GM21423 (cell line): ENCODE results near the gene RAI14.
"Not testable (repeated sequence)": the region's sequence is repeated elsewhere in the genome, so short reads cannot be mapped to it uniquely, and the experiment has no call there.

Experiments
- ATAC-seq: cut with Tn5 transposase; IDR thresholded peaks from one replicate; pipeline ENCODE4 v1.9.1; 2021; ENCODE audit warnings: mild to moderate bottlenecking, moderate library complexity; ENCODE audit not compliant: unreplicated experiment

Gene RAI14

DNA sequence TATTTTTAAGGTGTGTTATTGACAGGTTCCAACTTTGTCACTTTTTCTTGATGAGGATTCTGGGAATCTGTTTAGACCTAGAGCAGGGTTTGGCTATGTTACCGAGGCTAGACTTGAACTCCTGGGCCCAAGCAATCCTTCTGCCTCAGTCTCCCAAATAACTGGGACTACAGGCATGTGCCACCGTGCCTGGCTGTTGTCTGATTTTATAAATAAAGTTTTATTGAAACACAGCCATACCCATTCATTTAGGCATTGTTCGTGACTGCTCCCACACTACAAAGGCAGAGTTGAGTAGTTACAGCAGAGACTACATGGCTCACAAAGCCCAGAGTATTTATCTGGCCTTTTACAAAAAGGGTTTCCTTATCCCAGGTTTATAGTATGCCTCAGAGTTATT lies 102.4 kb downstream of the RAI14 start:
- no peak for ATAC-seq

DNA sequence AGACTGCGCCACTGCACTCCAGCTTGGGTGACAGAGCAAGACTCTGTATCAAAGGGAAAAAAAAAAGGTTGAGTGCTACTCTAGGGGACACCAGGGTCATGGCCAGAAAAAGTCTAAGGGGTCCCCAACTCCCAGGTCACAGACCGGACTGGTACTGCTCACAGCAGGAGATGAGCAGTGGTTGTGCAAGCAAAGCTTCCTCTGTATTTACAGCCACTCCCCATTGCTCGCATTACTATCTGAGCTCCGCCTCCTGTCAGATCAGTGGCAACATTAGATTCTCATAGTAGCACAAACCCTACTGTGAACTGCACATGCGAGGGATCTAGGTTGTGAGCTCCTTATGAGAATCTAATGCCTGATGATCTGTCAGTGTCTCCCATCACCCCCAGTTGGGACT lies 103.1 kb downstream of the RAI14 start:
- ATAC-seq, result not testable (repeated sequence)

DNA sequence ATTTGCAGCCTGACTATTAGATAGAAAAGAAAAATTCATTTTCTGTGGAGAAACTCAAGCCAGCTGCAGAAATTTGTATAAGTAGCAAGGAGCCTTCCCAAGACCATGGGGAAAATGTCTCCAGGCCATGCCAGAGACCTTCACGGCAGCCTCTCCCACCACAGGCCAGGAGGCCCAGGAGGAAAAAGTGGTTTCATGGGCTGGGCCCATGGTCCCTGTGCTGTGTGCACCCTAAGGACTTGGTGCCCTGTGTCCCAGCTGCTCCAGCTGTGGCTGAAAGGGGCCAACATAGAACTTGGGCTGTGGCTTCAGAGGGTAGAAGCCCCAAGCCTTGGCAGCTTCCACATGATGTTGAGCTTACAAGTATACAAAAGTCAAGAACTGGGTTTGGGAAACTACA lies 109.5 kb downstream of the RAI14 start:
- no peak for ATAC-seq

DNA sequence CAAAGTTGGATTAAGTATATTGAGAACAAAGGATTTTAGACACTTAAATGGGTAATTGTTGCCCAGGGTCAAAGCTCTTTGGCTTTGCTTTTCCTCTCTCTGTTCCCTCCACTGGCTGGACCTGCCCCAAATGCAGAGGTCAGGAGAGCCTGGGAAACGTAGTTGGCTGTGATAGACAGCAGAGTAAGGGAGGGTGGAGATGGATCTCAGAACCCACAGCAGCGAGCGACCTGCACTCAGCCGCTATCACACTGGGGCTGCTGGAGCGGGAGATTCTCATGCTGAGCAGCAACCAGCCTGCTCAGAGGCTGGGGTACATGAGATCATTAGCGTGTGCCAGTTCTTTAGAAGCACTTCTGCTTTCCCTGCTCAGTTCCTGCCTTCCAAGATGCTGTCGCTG lies 111.1 kb downstream of the RAI14 start:
- no peak for ATAC-seq

DNA sequence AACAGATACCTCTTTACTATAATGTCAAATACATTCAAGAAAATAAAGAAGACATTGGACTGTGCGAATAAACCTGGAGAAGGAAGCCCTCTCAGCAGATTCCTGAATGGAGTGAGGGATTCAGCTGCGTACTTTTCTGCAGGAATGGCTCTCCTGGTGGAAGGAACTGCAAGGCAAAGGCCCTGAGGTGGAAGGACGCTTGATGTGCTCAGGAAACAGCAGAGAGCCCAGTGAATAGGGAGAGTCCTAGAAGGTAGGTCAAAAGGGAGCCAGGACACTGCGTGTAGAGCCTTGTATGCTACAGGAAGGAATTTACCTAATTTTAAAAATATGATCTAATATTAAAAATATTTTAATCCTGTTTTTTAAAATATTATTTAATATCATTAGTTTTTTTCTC lies 114.4 kb downstream of the RAI14 start:
- no peak for ATAC-seq

DNA sequence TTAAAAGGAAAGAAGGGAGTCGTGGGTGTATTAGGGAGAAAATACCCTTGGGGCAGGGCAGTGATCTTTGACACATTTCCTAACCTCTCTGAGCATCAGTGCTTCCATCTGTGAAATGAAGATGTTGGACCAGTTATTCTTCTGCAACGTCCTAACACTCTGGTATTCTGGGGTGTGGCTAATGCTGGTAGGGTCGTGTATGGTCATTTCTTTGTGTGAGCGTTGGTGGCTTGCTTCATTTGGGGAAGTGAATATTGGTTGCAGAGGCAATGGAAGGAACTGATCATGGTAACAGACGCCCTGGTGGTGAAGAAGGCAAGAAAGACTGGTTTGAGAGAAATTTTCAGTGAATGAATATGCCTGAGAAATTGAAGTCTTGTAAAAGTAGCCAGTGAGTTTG lies 114.9 kb downstream of the RAI14 start:
- ATAC-seq, result no peak

DNA sequence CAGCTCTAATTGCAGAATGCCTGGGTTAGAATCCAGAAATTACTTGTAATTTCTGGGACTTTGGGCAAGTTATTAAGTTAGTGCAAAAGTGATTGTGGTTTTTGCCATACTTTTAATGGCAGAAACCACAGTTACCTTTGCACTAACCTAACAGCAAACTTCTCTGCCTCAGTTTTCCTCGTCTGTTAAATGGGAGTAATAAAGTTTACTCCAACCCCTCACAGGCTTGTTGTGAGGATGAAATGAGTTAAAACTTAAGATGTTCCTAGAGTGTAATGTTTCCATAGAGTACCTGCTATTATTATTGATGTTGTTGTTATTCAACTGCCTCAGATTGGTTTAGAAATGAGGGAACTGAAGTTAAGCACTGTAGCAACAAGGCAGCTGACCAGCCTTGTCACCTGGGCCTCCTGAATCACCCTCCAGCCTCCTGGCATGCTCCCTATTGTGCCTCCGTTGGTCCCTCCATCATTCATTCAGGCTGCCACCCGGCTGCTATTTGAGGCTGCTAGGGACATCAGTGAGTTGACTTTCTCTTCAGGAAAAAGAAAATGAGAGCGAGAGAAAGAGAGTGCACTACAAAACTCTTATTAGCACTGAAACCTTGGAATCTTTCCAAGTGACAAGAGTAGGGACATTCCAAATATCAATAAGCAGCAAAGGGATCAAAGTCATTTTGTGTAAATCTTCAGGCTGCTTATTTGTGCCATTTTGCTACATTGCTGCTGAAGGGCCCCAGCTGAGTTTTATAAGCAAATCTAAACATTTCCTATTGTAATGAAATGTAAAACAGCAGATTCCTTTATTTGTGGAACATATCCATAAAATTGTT lies 116.4 kb downstream of the RAI14 start:
- no peak for ATAC-seq

DNA sequence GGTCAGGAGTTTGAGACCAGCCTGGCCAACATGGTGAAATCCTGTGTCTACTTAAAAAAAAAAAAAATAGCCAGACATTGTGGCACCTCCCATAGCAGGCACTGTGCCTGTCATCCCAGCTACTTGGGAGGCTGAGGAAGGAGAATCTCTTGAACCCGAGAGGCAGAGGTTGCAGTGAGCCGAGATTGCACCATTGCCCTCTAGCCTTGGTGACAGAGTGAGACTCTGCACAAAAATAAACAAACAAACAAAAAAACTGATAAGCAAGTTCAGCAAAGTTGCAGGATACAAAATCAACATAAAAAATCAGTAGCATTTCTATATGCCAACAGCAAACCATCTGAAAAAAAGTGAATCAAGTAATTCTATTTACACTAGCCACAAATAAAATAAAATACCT lies 118.0 kb downstream of the RAI14 start:
- ATAC-seq, result no peak

DNA sequence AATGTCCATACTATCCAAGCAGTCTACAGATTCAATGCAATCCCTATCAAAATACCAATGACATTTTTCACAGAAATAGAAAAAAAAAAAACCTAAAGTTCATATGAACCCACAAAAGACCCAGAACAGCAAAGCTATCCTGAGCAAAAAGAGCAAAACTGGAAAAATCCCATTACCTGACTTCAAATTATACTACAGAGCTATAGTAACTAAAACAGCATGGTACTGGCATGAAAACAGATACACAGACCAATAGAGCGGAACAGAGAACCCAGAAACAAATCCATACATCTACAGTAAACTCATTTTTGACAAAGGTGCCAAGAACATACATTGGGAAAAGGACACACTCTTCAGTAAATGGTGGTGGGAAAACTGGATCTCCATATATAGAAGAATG lies 118.5 kb downstream of the RAI14 start:
- not testable (repeated sequence) for ATAC-seq

DNA sequence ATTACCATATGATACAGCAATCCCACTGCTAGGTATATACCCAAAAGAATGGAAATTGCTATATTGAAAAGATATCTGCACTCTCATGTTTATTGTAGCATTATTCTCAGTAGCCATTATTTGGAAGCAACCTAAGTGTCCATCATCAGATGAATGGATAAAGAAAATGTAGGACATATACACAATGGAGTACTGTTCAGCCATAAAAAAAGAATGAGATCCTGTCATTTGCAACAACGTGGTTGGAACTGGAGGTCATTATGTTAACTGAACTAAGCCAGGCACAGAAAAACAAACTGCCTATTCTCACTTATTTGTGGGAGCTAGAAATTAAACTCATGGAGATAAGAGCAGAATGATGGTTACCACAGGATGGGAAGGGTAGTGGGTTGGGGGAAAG lies 119.8 kb downstream of the RAI14 start:
- no peak for ATAC-seq

DNA sequence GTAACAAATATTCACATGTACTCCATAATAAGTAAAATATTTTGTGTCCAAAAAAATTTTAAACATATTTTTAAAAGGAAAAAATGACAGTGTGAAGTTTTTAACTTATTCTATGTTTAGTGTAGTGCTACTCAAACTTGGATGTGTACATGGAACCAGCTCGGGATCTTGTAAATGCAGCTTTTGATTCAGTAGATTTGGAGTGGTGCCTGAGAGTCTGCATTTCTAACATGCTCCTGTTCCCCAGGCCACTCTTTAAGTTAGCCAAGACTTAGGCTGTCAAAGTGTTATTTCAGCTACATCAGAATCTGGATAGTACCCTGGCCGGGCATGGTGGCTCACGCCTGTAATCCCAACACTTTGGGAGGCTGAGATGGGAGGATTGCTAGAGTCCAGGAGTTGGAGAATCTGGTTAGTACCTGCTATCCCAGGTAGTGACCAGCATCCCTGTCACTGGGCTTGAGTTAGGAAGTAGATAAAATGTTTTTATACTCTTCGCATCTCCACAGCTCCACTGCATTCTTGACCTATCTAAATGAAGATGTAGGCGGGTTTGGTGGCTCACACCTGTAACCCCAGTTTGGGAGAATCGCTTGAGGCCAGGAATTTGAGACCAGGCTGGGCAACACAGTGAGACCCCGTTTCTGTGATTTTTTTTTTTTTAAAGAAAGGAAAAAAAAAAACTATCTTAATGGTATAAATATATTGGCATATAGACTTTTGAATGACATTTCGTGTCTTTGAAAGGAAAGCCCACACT lies 122.1 kb downstream of the RAI14 start:
- ATAC-seq, result no peak

DNA sequence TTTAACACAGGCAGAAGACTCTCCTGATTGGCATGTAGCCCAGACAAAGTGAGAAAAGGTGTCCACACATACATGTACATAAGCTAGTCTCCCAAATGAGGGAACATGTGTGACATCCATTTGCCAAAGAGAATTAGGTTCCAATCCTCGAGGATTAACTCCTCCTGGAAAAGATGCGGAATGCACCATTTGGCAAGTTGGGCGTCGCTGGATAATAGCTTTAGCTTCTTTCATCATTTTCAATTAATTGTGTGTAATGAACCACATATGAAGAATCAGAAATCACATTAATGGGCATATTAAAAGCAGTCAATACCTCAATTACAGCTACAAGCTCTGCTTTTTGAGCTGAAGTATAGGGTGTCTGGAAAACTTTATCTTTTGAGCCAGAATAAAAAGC lies 127.8 kb downstream of the RAI14 start:
- not testable (repeated sequence) for ATAC-seq

DNA sequence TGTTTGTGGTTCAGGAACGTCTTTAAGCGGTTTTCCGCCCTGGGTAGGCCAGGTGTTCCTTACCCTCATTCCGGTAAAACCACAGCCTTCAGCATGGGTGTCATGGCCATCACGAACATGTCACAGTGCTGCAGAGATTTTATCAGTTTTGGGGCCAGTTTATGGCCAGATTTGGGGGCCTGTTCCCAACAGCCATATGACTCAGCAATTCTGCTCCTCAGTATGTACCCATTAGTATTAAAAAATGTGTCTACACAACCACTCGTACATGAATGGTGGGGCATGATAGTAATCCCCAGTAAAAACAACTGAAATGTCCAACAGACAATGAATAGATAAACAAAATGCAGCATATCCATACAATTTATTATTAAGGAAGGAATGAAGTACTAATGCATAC lies 130.9 kb downstream of the RAI14 start:
- ATAC-seq, result no peak

DNA sequence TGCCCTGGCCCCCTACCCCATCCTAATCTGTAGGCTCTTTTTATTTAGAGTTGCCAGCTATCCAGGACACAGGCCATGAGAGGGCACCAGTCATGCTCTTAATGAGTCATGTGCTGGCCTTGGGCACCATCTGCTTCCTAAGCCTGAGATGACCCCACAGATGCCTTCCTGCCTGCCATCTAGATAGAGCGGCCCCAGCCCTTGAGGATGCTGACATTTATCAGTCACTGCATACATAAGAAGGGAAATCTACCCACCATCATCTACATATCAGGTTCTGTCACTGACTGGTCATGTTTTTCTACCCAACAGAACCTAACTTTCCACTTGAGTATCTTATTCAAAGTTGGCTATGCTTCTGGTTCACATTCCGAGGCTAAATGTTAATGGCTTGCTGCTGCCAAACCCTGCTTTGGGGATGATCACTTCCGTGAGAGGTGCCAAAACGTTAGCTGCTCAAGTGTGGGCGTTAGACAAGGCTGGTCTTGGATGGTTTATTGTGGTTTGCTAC lies 132.9 kb downstream of the RAI14 start:
- ATAC-seq, result no peak

DNA sequence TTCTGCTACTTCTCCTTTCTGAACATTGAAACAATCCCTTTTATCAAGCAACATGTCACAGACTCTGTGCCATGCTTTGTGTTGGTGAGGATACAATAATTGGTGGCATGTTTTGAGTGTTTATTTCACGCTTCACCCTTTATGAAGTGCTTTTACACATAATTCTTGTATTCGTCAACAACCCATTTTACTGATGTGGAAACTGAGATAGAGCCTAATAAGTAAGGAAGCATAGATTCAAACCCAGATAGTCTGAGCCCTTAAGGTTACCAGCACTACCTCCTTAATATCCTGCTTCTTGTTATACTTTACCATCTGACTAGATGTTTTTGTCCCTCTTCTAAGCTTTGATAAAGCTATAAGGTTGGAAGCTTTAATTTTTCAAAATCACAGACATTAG lies 133.5 kb downstream of the RAI14 start:
- no peak for ATAC-seq

DNA sequence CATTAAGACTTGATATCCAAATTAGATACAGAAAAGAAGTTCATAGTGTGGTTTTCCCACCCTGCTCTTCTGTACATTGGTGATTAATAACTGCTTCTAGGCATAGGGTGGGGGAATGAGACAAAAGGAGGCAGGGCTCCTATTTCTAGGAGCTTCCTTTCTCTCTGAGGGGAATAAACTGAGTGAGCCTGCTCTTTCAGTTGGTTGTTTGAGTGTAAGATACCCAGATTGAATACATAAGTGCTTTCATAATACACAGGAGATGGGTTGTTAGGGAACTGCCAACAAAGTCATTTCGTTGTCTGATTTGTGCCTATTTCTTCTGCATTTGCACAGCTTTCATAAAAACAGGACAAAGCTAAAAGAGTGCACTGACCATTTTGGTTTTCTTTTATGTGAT lies 133.9 kb downstream of the RAI14 start:
- no peak for ATAC-seq

DNA sequence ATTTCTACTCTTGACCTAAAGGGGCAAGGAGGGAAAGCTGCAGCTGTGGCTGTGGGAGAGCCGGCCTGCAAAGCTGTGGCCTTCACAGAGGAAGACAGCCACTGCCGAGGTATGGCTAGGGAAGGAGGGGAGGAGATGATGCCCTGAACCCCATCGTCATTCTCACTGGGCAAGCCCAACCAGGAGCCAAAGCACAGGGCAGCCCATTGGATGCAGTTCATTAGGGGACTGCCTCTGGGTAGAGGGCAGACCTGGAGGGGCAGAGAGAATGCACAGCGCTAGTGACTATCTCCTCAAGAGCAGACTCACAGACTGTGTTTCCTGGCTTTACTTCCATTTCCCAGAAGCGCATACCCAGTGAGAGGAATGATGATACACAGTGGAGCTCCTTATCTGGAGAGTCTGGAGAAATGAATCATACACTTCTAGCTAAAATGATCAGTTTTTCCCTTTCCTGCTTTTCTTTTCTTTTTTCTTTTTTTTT lies 135.7 kb downstream of the RAI14 start:
- ATAC-seq, result no peak

DNA sequence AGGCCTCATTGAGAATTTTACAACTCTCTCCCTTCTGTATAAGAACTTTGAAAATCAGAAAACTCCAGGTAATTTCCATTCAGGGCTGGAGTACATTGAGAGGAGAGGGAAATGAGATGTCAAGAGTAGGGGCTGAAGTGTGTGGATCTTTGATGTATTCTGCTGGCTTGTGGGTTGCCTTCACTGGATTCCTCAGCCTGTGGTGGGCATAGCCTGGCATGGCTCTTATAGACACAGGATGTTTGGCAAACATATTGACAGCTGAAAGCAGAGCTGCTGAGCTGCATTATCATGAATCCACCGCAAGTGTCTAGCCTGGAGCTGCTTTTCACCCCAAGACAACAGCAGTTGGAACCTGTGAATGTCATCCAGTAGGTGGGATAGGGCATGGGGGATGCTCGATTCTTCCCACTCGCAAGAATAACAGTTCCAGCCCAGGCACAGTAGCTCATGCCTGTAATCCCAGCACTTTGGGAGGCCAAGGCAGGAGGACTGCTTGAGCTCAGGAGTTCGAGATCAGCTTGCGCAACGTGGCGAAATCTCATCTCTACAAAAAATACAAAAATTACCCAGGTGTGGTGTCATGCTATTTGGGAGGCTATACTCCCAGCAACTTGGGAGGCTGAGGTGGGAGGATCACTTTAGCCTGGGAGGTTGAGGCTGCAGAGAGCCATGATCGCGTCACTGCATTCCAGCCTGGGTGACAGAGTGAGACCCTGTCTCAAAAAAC lies 146.9 kb downstream of the RAI14 start:
- no peak for ATAC-seq

DNA sequence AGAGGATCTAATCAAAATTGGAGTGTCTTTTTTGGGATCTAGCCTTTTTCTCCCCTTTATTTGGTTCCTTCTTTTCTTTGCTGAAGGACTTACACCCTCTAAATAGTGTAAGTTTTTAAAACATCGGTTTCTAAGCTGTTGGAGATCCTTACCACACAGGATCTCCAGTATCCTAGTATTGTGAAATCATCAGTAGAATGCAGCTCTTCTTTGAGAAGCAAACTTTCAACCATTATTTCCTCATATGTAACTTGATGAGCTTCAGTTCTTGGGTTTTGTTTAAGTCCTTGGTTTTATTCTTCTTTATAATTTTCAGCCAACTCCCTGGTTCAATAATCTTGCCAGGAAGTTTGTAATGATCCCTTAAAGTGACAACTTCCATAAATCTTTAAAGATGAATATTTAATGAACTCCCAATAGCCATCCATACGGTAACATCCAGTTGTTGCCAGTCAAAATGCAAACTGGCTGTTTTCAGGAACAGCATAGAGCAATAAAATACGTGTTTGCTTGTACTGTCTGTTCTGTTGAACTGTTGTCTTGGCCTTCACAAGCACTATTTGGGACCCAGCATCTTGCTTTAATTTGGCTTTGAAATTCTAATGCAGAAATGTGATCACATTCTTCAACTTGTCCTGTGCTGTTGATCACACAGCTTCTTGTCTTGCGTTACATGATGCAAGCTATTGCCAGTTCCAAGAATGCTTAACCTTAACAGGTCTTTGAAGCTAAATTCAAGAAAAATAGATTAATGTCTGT lies 148.0 kb downstream of the RAI14 start:
- ATAC-seq, result no peak

DNA sequence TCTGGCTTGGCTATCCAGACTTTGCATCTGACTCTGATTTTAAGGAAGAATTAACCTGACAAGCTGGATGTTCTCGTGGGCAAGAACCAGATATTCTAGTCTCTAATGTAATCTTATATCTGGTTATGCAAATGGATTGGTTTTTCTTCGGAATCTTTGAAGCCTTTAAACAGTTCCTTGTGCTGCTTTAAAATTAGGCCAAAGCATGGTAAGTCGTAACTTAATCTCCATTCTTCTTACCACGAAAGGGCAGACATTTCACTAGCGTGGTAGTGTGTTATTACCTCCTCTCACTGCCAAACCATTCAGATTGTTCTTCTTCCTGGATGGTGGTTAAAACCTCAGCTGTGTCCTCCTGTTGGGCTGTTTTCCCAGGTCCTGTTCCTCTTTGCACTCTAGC lies 148.8 kb downstream of the RAI14 start:
- no peak for ATAC-seq

DNA sequence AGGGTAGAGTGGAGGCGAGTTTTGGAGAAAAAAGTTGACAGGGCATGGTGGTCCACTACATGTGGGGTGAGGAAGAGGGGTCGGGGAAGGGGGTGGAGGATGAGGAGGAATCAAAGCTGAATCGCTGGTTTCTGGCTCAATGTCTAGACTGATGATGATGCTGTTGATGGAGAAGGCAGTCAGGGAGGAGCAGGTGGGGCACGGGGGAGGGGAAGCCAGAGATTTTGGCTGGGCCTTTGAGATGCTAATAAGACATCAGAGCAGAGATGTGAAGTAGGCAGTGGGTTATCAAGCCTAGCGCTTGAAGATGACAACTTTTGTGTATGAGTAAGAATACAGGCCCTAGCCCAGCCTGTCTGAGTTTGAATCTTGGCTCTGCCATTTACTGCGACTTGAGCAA lies 150.4 kb downstream of the RAI14 start:
- ATAC-seq, result no peak
